HG02759 (cell line): Measurements from ENCODE around the gene IL12RB1.
"Not testable (repeated sequence)": the region's sequence is repeated elsewhere in the genome, so short reads cannot be mapped to it uniquely, and the experiment has no call there.

Experiments used
- ATAC-seq: cut with Tn5 transposase; IDR thresholded peaks from one replicate; pipeline ENCODE4 v1.9.1; 2021; ENCODE audit warnings: mild to moderate bottlenecking, moderate library complexity; ENCODE audit not compliant: unreplicated experiment

IL12RB1 gene

GRCh38 chr19:18051887-18052286, 34.8 kb downstream of the IL12RB1 start:
- no peak for ATAC-seq

- no peak for ATAC-seq
These were observed 37.3 kb downstream of the IL12RB1 start for GRCh38 chr19:18049385-18049784.

GRCh38 chr19:18046059-18046718, 40.5 kb downstream of the IL12RB1 start:
- no peak for ATAC-seq

GRCh38 chr19:18045307-18046050, 41.3 kb downstream of the IL12RB1 start:
- peak; percentile 11 for ATAC-seq

- ATAC-seq = peak; percentile 95
These were observed 41.9 kb downstream of the IL12RB1 start for GRCh38 chr19:18044825-18045304.

GRCh38 chr19:18043676-18044075, 43.1 kb downstream of the IL12RB1 start:
- no peak for ATAC-seq

GRCh38 chr19:18041054-18041453, 45.7 kb downstream of the IL12RB1 start:
- no peak for ATAC-seq

- ATAC-seq = not testable (repeated sequence)
These were observed 54.6 kb downstream of the IL12RB1 start for GRCh38 chr19:18032102-18032501.

- ATAC-seq = not testable (repeated sequence)
These were observed 55.3 kb downstream of the IL12RB1 start for GRCh38 chr19:18031401-18031800.

- no peak for ATAC-seq
These were observed 57.0 kb downstream of the IL12RB1 start for GRCh38 chr19:18029617-18030338.

GRCh38 chr19:18027151-18027550, 59.6 kb downstream of the IL12RB1 start:
- no peak for ATAC-seq

GRCh38 chr19:18023622-18024251, 63.0 kb downstream of the IL12RB1 start:
- peak; percentile 44 for ATAC-seq

GRCh38 chr19:18021121-18021755, 65.5 kb downstream of the IL12RB1 start:
- no peak for ATAC-seq

GRCh38 chr19:18020212-18021085, 66.3 kb downstream of the IL12RB1 start:
- no peak for ATAC-seq

GRCh38 chr19:18017275-18018083, 69.3 kb downstream of the IL12RB1 start:
- ATAC-seq = no peak

- ATAC-seq = no peak
These were observed 70.4 kb downstream of the IL12RB1 start for GRCh38 chr19:18016209-18016910.

- no peak for ATAC-seq
These were observed 72.5 kb downstream of the IL12RB1 start for GRCh38 chr19:18014197-18014596.
